GM10266 (cell line): ENCODE data around the gene CDH12.
"Not testable (repeated sequence)": the region's sequence is repeated elsewhere in the genome, so short reads cannot be mapped to it uniquely, and the experiment has no call there.

ENCODE experiments used
- DNase-seq: peaks from one replicate; pipeline ENCODE4 v3.0.0; 2012; ENCODE audit errors: extremely low spot score
- CTCF ChIP-seq: IDR thresholded peaks from 2 replicates; pipeline ENCODE4 v1.5.1; 2012; ENCODE audit warnings: mild to moderate bottlenecking, low read depth; ENCODE audit not compliant: control insufficient read depth, insufficient read depth; ENCODE audit errors: missing control alignments

CDH12 gene

GRCh38 chr5:22164910-22165748 is 688.0 kb downstream of the CDH12 start:
- not testable (repeated sequence) for DNase-seq

DNA sequence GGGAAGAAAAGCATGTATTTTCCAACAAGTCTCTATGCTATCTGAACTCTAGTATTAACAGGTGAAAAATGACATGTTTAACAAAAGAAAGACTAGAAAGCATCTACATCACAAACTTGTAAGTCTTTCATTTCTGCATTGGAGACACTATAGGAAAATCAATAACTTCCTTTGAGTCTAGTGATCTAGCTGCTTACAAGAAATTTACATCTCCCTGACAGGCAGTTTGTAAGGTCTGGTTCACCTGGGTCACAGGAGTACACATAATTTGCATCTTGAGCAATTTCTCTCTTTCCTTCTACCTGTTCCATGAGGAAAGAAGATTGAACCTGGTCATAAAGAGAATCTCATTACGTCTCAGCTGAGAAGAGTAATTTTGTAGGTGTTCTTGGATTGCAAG is 696.2 kb downstream of the CDH12 start:
- DNase-seq: not testable (repeated sequence)

DNA sequence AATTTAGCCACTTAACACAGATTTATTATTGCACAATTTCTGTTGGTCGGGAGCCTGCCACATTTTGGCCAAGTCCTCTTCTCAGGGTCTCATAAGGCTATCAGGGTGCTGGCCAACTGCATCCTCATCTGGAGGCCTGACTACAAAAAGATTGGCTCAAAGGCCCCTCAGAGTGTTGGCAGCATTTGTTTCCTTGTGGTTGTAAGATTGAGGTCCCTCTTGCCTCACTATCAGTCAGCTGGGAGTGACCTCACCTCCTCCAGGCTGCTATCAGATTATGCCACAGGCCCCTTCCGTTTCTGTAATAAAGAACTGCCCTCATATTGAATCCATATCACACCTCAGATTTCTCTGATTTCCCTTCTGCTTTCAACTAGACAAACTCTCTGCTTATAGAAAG is 698.4 kb downstream of the CDH12 start:
- not testable (repeated sequence) for DNase-seq

- DNase-seq: not testable (repeated sequence)
Measured at GRCh38 chr5:22151801-22152200, 701.3 kb downstream of the CDH12 start.

GRCh38 chr5:22140418-22140817 is 712.7 kb downstream of the CDH12 start:
- not testable (repeated sequence) for DNase-seq

- not testable (repeated sequence) for DNase-seq
Measured at GRCh38 chr5:22139662-22140300, 713.4 kb downstream of the CDH12 start.

- TF ChIP-seq CTCF: no peak
- DNase-seq: no peak
Measured at GRCh38 chr5:22111320-22111719, 741.8 kb downstream of the CDH12 start.

- TF ChIP-seq CTCF: no peak
- DNase-seq: no peak
Measured at GRCh38 chr5:22109315-22109714, 743.8 kb downstream of the CDH12 start.

DNA sequence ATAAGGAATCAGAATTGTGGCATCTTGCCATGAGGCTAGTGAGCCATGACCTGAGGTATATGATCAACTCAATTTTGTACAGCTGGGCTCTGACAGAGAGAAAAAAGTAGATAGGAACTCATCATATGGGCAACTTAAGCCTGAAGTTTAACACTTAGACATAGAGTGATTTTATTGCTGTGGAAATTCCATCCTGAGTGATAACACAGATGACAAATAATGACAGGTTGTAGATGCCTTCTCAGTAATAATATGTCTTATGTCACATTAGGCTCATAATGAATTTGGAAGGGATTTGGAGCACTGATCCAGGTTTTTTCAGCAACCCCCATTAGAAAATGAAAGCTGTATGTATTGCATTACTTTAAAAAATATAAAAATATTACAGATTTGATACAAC is 744.6 kb downstream of the CDH12 start:
- TF ChIP-seq CTCF: no peak
- DNase-seq: no peak

- no peak for TF ChIP-seq CTCF
- DNase-seq: no peak
Measured at GRCh38 chr5:22102823-22103359, 750.3 kb downstream of the CDH12 start.
